Esophagus (tissue), 2 donors: ENCODE results near the gene UCHL1. TPM values are rescaled to one million over a fixed set of nuclear protein-coding genes. Genes with fewer than 3 reads are reported as not detected.

ENCODE experiments used
- H3K27ac ChIP-seq, 2 donors: one replicate each; pipeline ENCODE4 v1.5.1; 2013; ENCODE audit warnings: low read depth in 2 of 2, mild to moderate bottlenecking in 2 of 2, inconsistent platforms in 1 of 2, low read length in 1 of 2, moderate library complexity in 1 of 2
- H3K27me3 ChIP-seq, 2 donors: one replicate each; pipeline ENCODE4 v1.6.1; 2013; ENCODE audit warnings: low read length in 2 of 2, control low read depth in 1 of 2, mild to moderate bottlenecking in 1 of 2; ENCODE audit not compliant: insufficient read depth in 2 of 2, control insufficient read depth in 1 of 2
- H3K36me3 ChIP-seq, 2 donors: one replicate each; pipeline ENCODE4 v1.6.1; 2013; ENCODE audit warnings: low read length in 1 of 2; ENCODE audit not compliant: control insufficient read depth in 2 of 2, insufficient read depth in 2 of 2
- H3K4me1 ChIP-seq, 2 donors: one replicate each; pipeline ENCODE4 v1.6.1; 2013; ENCODE audit warnings: low read length in 1 of 2; ENCODE audit not compliant: control insufficient read depth in 2 of 2, insufficient read depth in 2 of 2
- H3K4me3 ChIP-seq, 2 donors: one replicate each; pipeline ENCODE4 v1.5.1; 2013; ENCODE audit warnings: low read length in 2 of 2, mild to moderate bottlenecking in 2 of 2, low read depth in 1 of 2, moderate library complexity in 1 of 2
- H3K9me3 ChIP-seq, 2 donors: one replicate each; pipeline ENCODE4 v1.6.1; 2013; ENCODE audit warnings: mild to moderate bottlenecking in 2 of 2, low read depth in 1 of 2, low read length in 1 of 2, moderate library complexity in 1 of 2; ENCODE audit not compliant: control insufficient read depth in 2 of 2, insufficient read depth in 1 of 2
- WGBS, 2 donors: extraction: QIAGEN DNeasy Blood & Tissue Kit; methylation state at CpG; one replicate each; pipeline ENCODE4 v1.1.7; 2013; 5-methylcytosine and 5-hydroxymethylcytosine counted together
- polyA plus RNA-seq, 2 donors: library from polyadenylated mRNA; stranded (reverse); fragments of 200-250 nt; gene quantifications; one replicate each; pipeline ENCODE4 v1.2.3, GENCODE V29; 2013
- donor health status: healthy with polysubstance abuse.
- donor health status: Bipolar disorder and iron deficiency.

UCHL1 gene
- polyA plus RNA-seq, 2 donors = 1.7 to 2.2 TPM

DNA sequence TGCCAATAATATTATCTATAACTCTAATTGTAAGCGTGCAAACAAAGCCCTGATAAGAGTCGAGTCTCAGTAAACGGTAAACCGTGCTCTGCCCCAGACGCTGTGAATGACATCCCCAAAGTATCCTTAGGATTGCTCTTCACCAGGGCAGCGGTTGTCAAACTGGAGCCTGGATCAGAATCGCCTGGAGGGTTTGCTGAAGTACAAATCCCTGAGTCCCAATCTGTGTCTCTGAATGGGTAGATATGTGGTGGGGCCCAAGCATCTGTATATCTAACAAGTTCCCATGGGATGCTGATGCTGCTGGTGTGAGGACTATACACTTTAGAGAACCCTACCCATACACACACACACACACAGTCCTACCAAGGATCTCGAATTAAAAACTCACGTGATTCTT, 41.6 kb upstream of the UCHL1 start:
- Histone ChIP-seq H3K27ac (peak overlapping the region in 1 of 2 donors; percentile 66), H3K9me3 (no peaks in the 10 kb centered on the region), H3K27me3 (no peaks in the 10 kb centered on the region), H3K4me3 (peak overlapping the region in 1 of 2 donors; percentile 78), H3K4me1 (no peaks in the 10 kb centered on the region), H3K36me3 (no peaks in the 10 kb centered on the region)
- 32 to 52% methylated on average over 9 of the region's 9 CpGs for WGBS, 2 donors

DNA sequence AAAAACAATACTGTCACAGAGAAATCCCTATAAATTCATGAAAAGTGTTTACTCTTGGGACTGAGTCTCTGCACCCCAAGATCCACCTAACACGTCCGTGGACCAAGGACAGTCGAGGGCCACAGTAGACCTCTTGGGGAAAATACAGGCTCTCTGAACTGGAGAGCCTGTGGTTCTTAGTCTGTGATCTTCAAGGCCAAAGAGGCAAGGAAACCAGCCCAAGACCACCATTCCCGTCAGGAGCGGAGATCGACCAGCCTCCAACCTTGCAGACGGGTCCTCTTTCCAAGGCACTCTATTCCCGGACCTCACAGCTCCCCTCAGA, 40.8 kb upstream of the UCHL1 start:
- H3K36me3 ChIP-seq = no peaks in the 10 kb centered on the region
- no peaks in the 10 kb centered on the region for H3K4me1 ChIP-seq
- peak overlapping the region; percentile 87 to 89 for H3K27ac ChIP-seq
- H3K27me3 ChIP-seq = no peaks in the 10 kb centered on the region
- WGBS, 2 donors = 10 to 16% methylated on average over 8 of the region's 8 CpGs
- H3K9me3 ChIP-seq = no peaks in the 10 kb centered on the region
- peak overlapping the region; percentile 55 to 77 for H3K4me3 ChIP-seq

DNA sequence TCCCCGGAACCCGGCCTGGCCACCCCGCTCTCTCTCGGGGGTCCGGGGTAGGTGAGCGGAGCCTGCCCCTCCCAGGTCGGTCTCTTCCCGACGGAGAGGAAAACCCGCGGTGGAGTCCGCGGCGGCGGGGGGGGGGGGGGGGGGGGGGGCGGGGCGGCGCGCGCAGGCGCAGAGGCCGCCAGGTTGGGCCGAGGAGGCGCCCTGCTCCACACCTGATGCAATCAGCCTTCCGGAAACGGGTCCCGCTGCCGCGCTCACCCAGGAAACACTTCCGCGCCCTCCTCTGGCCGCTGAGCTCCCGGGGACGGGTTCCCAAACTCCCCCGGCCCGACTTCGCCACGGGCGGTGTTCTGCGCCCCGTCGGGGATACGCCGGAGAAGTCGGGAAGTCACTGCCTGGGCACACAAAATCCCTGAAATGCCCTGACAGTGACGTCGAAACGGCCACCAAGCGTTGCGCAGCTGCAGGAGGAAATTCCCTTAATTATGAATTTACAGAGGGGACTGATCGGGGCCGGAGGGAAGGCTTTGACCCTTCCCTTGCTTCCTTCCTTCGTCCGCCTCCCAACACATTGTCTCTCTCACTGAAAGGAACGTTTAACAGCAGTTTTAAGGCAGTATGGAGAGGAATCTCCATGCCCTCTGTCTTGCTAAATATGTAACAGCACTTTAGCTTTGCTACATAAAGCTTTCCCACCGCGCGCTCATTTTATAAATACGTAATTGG, 40.3 kb upstream of the UCHL1 start:
- peak overlapping the region; percentile 87 to 89 for H3K27ac ChIP-seq
- 1 to 2% methylated on average over 53 to 59 of the region's 59 CpGs for WGBS, 2 donors
- peak overlapping the region; percentile 55 to 77 for H3K4me3 ChIP-seq
- no peaks in the 10 kb centered on the region for H3K9me3 ChIP-seq
- no peaks in the 10 kb centered on the region for H3K27me3 ChIP-seq
- H3K36me3 ChIP-seq = no peaks in the 10 kb centered on the region
- H3K4me1 ChIP-seq = no peaks in the 10 kb centered on the region

DNA sequence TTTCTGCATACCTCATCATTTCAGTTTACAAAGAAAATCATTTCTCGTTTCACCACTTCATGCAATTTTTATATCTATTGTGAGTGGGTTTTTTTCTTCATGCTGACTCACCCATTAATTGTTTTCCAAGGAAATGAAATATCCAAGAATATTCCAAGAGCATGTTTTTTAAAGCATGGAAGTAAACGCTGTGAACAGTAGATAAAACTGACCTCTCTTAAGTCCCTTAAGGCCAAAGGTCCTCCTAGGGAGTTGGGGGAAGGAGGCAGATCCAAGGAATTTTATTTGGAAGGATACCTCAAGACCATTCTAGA, 39.8 kb upstream of the UCHL1 start:
- no peaks in the 10 kb centered on the region for H3K9me3 ChIP-seq
- no peak overlapping the region for H3K27ac ChIP-seq
- 10% methylated on average over 2 of the region's 2 CpGs for WGBS, 2 donors
- H3K4me3 ChIP-seq = peak overlapping the region in 1 of 2 donors; percentile 55
- no peaks in the 10 kb centered on the region for H3K36me3 ChIP-seq
- no peaks in the 10 kb centered on the region for H3K4me1 ChIP-seq
- no peaks in the 10 kb centered on the region for H3K27me3 ChIP-seq

DNA sequence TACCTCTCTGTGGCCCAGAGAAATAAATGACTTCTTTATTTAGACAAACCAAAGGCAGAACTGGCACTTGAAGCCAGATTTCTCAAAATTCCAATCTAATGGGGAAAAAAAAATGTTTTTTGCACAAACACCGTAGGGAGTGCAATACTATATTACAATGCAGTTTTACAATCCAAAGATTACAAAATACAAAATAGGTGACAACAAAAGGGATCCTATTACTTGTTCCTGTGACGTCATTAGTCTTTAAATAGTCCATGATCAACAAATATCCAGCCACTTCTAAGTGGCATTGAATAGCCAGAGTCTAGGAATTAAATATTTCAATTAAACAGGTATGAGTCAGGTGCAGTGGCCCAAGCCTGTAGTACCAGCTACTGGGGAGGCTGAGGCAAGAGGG, 39.4 kb upstream of the UCHL1 start:
- WGBS, 2 donors = 77 to 83% methylated on average over 2 of the region's 2 CpGs
- Histone ChIP-seq H3K9me3 (no peaks in the 10 kb centered on the region), H3K4me3 (no peak overlapping the region), H3K27me3 (no peaks in the 10 kb centered on the region), H3K27ac (no peak overlapping the region), H3K36me3 (no peaks in the 10 kb centered on the region), H3K4me1 (no peaks in the 10 kb centered on the region)

DNA sequence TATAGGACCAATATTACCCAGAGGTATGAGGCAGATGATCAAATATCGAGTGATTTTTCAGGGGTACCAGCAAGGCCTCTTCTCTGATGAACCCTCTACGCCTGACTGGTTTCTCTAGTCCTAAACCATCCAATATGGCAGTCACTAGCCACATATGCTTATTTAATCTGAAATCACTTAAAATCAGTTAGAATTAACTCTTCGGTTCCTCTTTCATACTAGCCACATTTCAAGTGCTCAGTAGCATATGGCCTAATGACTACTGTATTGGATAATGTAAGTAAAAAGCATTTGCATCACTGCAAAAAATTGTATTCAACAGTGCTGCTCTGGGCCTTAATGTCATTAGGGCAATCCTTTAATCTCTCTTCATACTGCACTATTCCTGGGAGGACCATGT, 38.0 kb upstream of the UCHL1 start:
- H3K9me3 ChIP-seq = no peaks in the 10 kb centered on the region
- no peak overlapping the region for H3K27ac ChIP-seq
- no peaks in the 10 kb centered on the region for H3K27me3 ChIP-seq
- H3K36me3 ChIP-seq = no peaks in the 10 kb centered on the region
- no peak overlapping the region for H3K4me3 ChIP-seq
- WGBS, 2 donors = 94 to 97% methylated on average over 3 of the region's 3 CpGs
- no peaks in the 10 kb centered on the region for H3K4me1 ChIP-seq

DNA sequence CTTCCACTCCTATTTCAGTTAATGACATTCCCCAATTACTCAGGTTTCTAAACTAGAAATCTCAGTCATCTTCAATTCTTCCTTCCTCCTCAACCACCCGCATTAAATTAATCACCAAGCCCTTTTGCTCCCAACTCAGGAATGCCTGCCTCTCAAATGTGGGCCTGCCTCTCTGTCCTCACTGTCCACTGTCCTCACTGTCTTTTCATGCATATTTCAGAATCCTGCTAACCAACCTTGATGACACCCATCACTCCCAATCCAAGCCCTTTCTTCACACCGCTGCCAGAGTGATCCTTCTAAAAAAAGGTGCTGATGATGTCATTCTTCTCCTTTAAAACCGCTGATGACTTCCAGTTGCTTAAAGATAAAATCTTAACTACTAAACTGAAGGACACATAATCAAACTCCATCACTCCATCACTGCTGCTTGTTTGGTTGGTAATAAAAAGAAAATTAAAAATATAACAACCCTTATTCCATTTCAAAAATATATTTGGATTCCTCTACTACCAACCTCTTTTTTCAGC, 37.2 kb upstream of the UCHL1 start:
- no peaks in the 10 kb centered on the region for H3K36me3 ChIP-seq
- H3K27me3 ChIP-seq = no peaks in the 10 kb centered on the region
- H3K4me3 ChIP-seq = no peak overlapping the region
- no peak overlapping the region for H3K27ac ChIP-seq
- H3K4me1 ChIP-seq = no peaks in the 10 kb centered on the region
- WGBS, 2 donors = 79 to 86% methylated on average over 3 of the region's 3 CpGs
- H3K9me3 ChIP-seq = no peaks in the 10 kb centered on the region

DNA sequence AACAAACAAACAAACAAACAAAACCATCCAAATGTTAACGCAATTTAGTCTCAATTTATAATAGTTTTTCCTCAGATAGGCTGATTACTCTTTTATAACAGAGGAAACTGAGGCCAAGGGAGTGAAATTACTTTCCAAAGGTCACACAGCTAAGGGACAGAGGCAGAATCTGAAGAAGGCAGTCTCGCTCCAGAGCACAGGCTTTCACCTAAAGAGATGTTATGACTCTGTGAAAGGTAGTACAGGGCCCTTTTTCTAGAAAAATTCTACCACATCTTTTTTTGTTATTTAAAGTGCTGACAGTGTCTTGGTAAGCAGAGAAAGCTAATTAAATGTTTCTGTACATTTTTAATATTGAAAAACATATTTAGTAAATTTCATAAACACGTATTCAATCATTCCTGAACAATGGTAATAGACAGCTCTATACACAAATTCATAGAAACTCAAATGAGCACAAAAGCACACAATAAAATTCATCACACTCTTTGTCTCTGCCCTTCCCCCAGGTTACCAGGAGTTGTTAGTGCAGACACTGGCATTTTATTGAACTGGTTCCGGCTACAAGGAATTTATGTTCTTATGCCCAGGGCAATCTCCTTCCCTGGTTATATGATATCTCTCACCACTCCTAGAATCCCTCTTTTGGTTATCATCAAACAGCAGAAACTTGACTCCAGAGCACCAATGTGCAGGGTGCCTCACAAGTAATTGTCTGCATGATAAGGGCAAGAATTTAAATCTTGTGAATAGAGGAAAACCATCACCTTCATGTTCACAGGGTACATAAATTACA, 34.7 kb upstream of the UCHL1 start:
- Histone ChIP-seq H3K4me3 (no peak overlapping the region), H3K9me3 (no peaks in the 10 kb centered on the region), H3K27me3 (no peaks in the 10 kb centered on the region), H3K27ac (no peak overlapping the region), H3K4me1 (no peaks in the 10 kb centered on the region), H3K36me3 (no peaks in the 10 kb centered on the region)
- 80 to 83% methylated on average over 4 of the region's 4 CpGs for WGBS, 2 donors

DNA sequence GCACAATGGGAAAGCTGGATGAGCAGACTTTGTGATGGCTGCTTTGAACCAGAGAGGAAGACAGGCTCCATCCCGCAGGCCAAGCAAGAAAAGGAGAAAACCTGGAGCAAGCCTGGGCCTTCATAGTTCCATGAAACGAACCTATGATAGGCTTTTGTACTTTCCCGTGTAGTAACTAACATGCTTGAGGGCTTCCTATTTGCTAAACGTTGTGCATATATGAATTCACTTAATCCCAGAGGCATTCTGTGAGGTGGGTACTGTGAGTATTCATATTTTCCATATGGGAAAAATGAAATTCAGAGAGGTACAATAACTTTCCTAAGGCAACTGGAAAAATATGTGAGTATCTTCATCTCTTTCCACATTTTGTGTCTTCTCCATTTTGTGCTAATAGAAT, 28.8 kb upstream of the UCHL1 start:
- Histone ChIP-seq H3K27me3 (no peaks in the 10 kb centered on the region), H3K27ac (no peak overlapping the region), H3K9me3 (no peaks in the 10 kb centered on the region), H3K4me3 (no peak overlapping the region), H3K36me3 (no peaks in the 10 kb centered on the region), H3K4me1 (no peaks in the 10 kb centered on the region)
- WGBS, 2 donors = 80 to 83% methylated on average over 4 of the region's 4 CpGs

DNA sequence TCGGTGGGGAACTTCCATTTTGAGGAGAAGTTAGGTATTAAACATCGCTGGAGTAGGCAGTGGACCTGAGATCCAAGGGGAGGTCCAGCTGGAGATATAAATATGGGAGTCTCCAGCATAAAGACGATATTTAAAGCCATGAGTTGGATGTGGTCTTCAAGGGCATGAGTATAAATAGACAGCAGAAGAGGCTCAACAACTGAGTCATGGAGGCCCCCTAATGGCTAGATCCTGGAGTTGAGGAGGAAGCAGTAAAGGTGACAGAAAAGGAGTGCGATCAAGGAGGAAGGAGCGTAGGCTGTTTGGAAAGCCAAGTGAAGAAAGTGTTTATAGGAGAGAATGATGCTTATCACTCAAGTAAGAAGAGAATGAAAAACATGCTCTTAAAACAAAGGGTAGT, 24.3 kb upstream of the UCHL1 start:
- WGBS, 2 donors = 64 to 68% methylated on average over 5 of the region's 5 CpGs
- Histone ChIP-seq H3K27ac (no peak overlapping the region), H3K36me3 (no peaks in the 10 kb centered on the region)

More for the DNA sequence above, 24.3 kb upstream of the UCHL1 start:
- no peaks in the 10 kb centered on the region for H3K4me1 ChIP-seq
- H3K9me3 ChIP-seq = no peaks in the 10 kb centered on the region
- no peak overlapping the region for H3K4me3 ChIP-seq
- H3K27me3 ChIP-seq = no peaks in the 10 kb centered on the region
